HCT116 (cell line): ENCODE results near the gene BCL11A. TPM values are rescaled to one million over a fixed set of nuclear protein-coding genes. Genes with fewer than 3 reads are reported as not detected.

Experiments used
- ATAC-seq: fragments of 200-7000 bp; cut with Tn5 transposase; 2 replicates; pipeline ENCODE4 v1.9.1; 2020; ENCODE audit warnings: mild to moderate bottlenecking, moderate library complexity
- BruUV-seq: library from RNA; stranded (reverse); fragments of 400-500 nt; replicated peaks from 2 replicates; lab custom pipeline; 2021; lab: Mats Ljungman, UMichigan
- CTCF ChIA-PET: fragments of 300-600 bp; sonication (Branson Sonifier 250); formaldehyde crosslinking; loops from one replicate; lab custom pipeline; 2021; ENCODE audit warnings: antibody characterized with exemption; lab: Charles Lee
- POLR2A ChIA-PET: fragments of 300-600, 350-600 bp; sonication (Branson Sonifier 250); formaldehyde crosslinking; loops from one replicate; lab custom pipeline; 2021; ENCODE audit warnings: antibody characterized with exemption; lab: Charles Lee
- RAD21 ChIA-PET, 2 experiments: fragments of 300-600 bp; sonication (Branson Sonifier 250); formaldehyde crosslinking; loops; one replicate each; lab custom pipeline; 2023; ENCODE audit warnings: low total read pairs in 2 of 2; ENCODE audit not compliant: uncharacterized antibody in 2 of 2, unreplicated experiment in 2 of 2, low non-redundant PET in 1 of 2; lab: Charles Lee
- DNase-seq: peaks from one replicate; pipeline ENCODE4 v3.0.0-alpha.2; 2010; ENCODE audit warnings: low read depth, low spot score
- H2AFZ ChIP-seq: fragments of 200-600 bp; shearing (Covaris generic), sonication (generic); 2 replicates; pipeline ENCODE4 v1.6.1; 2017; ENCODE audit warnings: low read depth, mixed run types, mixed read lengths, antibody characterized with exemption, low read length; ENCODE audit not compliant: poor library complexity, severe bottlenecking
- H3K27ac ChIP-seq: 2 replicates; pipeline ENCODE4 v1.5.1; 2012; ENCODE audit warnings: low read depth, low read length
- H3K27me3 ChIP-seq: fragments of 200-600 bp; sonication (generic); 2 replicates; pipeline ENCODE4 v1.6.1; 2016; ENCODE audit warnings: mixed run types, low read length, mixed read lengths; ENCODE audit not compliant: insufficient read depth
- H3K36me3 ChIP-seq, 2 experiments: fragments of 200-500 bp in 1 of 2; fragments of 200-600 bp in 1 of 2; sonication (Bioruptor generic) in 1 of 2; sonication (generic) in 1 of 2; 2 replicates each; pipeline versions ENCODE4 v1.5.1 to v1.6.1; 2014 to 2016; ENCODE audit warnings: low read length in 2 of 2, inconsistent platforms in 1 of 2, mixed read lengths in 1 of 2, mixed run types in 1 of 2; ENCODE audit not compliant: insufficient read depth in 2 of 2, control insufficient read depth in 1 of 2
- H3K4me1 ChIP-seq, 2 experiments: fragments of 200-600 bp in 1 of 2; sonication (generic) in 1 of 2; 2 replicates each; pipeline versions ENCODE4 v1.5.1 to v1.6.1; 2012 to 2017; ENCODE audit warnings: low read length in 2 of 2, inconsistent platforms in 1 of 2, mild to moderate bottlenecking in 1 of 2, mixed read lengths in 1 of 2, mixed run types in 1 of 2, moderate library complexity in 1 of 2; ENCODE audit not compliant: insufficient read depth in 2 of 2, control insufficient read depth in 1 of 2
- H3K4me2 ChIP-seq: fragments of 200-600 bp; sonication (generic); 2 replicates; pipeline ENCODE4 v1.6.1; 2017; ENCODE audit warnings: mixed run types, low read length, mixed read lengths
- H3K4me3 ChIP-seq, 2 experiments: fragments of 200-600 bp in 1 of 2; sonication (generic) in 1 of 2; replicated peaks in 1 of 2; 2 replicates each; pipeline ENCODE4 v1.5.1; 2011 to 2016; ENCODE audit warnings: low read length in 2 of 2, control low read depth in 1 of 2, low read depth in 1 of 2, mild to moderate bottlenecking in 1 of 2, mixed read lengths in 1 of 2, mixed run types in 1 of 2
- H3K79me2 ChIP-seq: fragments of 200-600 bp; sonication (generic); 2 replicates; pipeline ENCODE4 v1.6.1; 2017; ENCODE audit warnings: mild to moderate bottlenecking, mixed run types, low read length, moderate library complexity, mixed read lengths; ENCODE audit not compliant: insufficient read depth
- H3K9ac ChIP-seq: fragments of 200-600 bp; sonication (generic); 2 replicates; pipeline ENCODE4 v1.6.1; 2016; ENCODE audit warnings: low read length, mixed read lengths
- H3K9me2 ChIP-seq: fragments of 200-600 bp; sonication (generic), shearing (Covaris generic); 2 replicates; pipeline ENCODE4 v1.6.1; 2017; ENCODE audit warnings: mixed run types, mild to moderate bottlenecking, moderate library complexity; ENCODE audit not compliant: insufficient read depth
- H3K9me3 ChIP-seq, 2 experiments: fragments of 200-500 bp in 1 of 2; fragments of 200-600 bp in 1 of 2; sonication (Bioruptor generic) in 1 of 2; sonication (generic) in 1 of 2; 2 replicates each; pipeline ENCODE4 v1.6.1; 2014 to 2017; ENCODE audit warnings: low read length in 2 of 2, mixed read lengths in 2 of 2, inconsistent platforms in 1 of 2, low read depth in 1 of 2, mild to moderate bottlenecking in 1 of 2, mixed run types in 1 of 2, moderate library complexity in 1 of 2; ENCODE audit not compliant: control insufficient read depth in 1 of 2, insufficient read depth in 1 of 2
- H4K20me1 ChIP-seq: fragments of 200-600 bp; sonication (generic), shearing (Covaris generic); 2 replicates; pipeline ENCODE4 v1.6.1; 2017; ENCODE audit warnings: mixed run types, mild to moderate bottlenecking, moderate library complexity; ENCODE audit not compliant: insufficient read depth
- CBX3 ChIP-seq: IDR thresholded peaks from 2 replicates; pipeline ENCODE4 v1.6.1; 2012; ENCODE audit warnings: low read depth
- CEBPB ChIP-seq: IDR thresholded peaks from 2 replicates; pipeline ENCODE4 v1.6.1; 2012; ENCODE audit warnings: low read depth
- EGR1 ChIP-seq: IDR thresholded peaks from 2 replicates; pipeline ENCODE4 v1.6.1; 2012; ENCODE audit warnings: low read depth
- ELF1 ChIP-seq: IDR thresholded peaks from 2 replicates; pipeline ENCODE4 v1.6.1; 2012; ENCODE audit warnings: low read depth, borderline replicate concordance
- EZH2 ChIP-seq: fragments of 200-600 bp; sonication (generic); IDR thresholded peaks from 2 replicates; pipeline ENCODE4 v1.6.1; 2017; ENCODE audit warnings: antibody characterized with exemption, mixed run types
- EZH2phosphoT487 ChIP-seq: fragments of 200-600 bp; IDR thresholded peaks from 2 replicates; pipeline ENCODE4 v1.6.1; 2018; ENCODE audit warnings: antibody characterized with exemption, borderline replicate concordance
- JUND ChIP-seq: IDR thresholded peaks from 2 replicates; pipeline ENCODE4 v1.6.1; 2012
- POLR2A ChIP-seq: IDR thresholded peaks from 2 replicates; pipeline ENCODE4 v1.7.0; 2011; ENCODE audit warnings: borderline replicate concordance; ENCODE audit not compliant: insufficient read depth, insufficient read length; ENCODE audit errors: extremely low read depth
- POLR2AphosphoS5 ChIP-seq: IDR thresholded peaks from 2 replicates; pipeline ENCODE4 v1.6.1; 2011; ENCODE audit warnings: mild to moderate bottlenecking, low read depth, low read length, moderate library complexity
- SIN3A ChIP-seq: IDR thresholded peaks from 2 replicates; pipeline ENCODE4 v1.6.1; 2012; ENCODE audit warnings: low read depth
- SP1 ChIP-seq: IDR thresholded peaks from 2 replicates; pipeline ENCODE4 v1.6.1; 2012; ENCODE audit warnings: low read depth
- TCF7L2 ChIP-seq: IDR thresholded peaks from 2 replicates; pipeline ENCODE4 v1.7.0; 2011; ENCODE audit warnings: borderline replicate concordance, inconsistent platforms; ENCODE audit not compliant: insufficient read depth, insufficient read length; ENCODE audit errors: extremely low read depth
- YY1 ChIP-seq: IDR thresholded peaks from 2 replicates; pipeline ENCODE4 v1.6.1; 2011; ENCODE audit warnings: low read length, low read depth, moderate library complexity, mild to moderate bottlenecking; ENCODE audit not compliant: insufficient replicate concordance; ENCODE audit errors: extremely low read depth
- ZFX ChIP-seq: fragments of 450-650 bp; IDR thresholded peaks from 2 replicates; pipeline ENCODE4 v1.6.1; 2017
- ZNF274 ChIP-seq: fragments of 200-500 bp; sonication (Bioruptor generic); IDR thresholded peaks from 2 replicates; pipeline ENCODE4 v1.6.1; 2014; ENCODE audit warnings: mild to moderate bottlenecking, low read depth, low read length, inconsistent platforms
- intact Hi-C: fragments of 100-400 bp; cut with micrococcal nuclease; formaldehyde crosslinking; loops from 2 replicates; pipeline ENCODE4 v1.10.0; 2022
- total RNA-seq: library from RNA; stranded (reverse); gene quantifications from one replicate; pipeline ENCODE4 v1.2.1, GENCODE V29; 2021; ENCODE audit not compliant: unreplicated experiment
- TF ChIP-seq, protein P1 (sequence below): IDR thresholded peaks from 2 replicates; pipeline ENCODE4 v1.6.1; 2012
- TF ChIP-seq, protein P2 (sequence below), 3 experiments: fragments of 200-600 bp in 1 of 3; sonication (generic) in 1 of 3; IDR thresholded peaks in 2 of 3; conservative IDR thresholded peaks in 1 of 3; 2 replicates each; pipeline ENCODE4 v1.5.1; 2012 to 2017; ENCODE audit warnings: low read depth in 2 of 3, low read length in 2 of 3, antibody characterized with exemption in 1 of 3, borderline replicate concordance in 1 of 3, control low read depth in 1 of 3, mild to moderate bottlenecking in 1 of 3, mixed read lengths in 1 of 3, mixed run types in 1 of 3, moderate library complexity in 1 of 3; ENCODE audit not compliant: insufficient read depth in 1 of 3
- TF ChIP-seq, protein P3 (sequence below): IDR thresholded peaks from 2 replicates; pipeline ENCODE4 v1.6.1; 2011; ENCODE audit warnings: mild to moderate bottlenecking, low read length, moderate library complexity; ENCODE audit not compliant: insufficient replicate concordance; ENCODE audit errors: extremely low read depth

The BCL11A gene
- total RNA-seq, 1 experiment from 2014 or later = 0.71 TPM

DNA sequence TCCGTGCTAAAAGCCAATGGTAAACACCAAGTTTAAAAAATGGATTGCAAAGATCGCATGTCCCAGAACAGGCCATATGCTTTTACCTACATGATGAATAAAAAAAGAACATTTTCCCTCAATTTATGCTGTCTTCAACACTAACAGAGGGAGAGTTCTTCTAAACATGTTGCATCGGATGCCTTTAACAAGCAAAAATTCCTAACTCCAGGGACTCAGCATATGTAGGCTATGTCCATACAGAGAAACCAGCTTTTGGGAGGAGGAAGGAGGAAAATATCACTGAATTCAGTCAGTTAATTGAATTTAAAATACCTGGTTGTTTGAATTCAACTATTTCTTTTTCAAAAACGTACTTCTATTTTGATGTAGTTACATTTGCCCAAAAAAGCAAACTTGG lies 28.6 kb downstream of the BCL11A start:
- H3K79me2 ChIP-seq = no peaks in the 10 kb centered on the region
- CTCF ChIA-PET = no interaction called here

DNA sequence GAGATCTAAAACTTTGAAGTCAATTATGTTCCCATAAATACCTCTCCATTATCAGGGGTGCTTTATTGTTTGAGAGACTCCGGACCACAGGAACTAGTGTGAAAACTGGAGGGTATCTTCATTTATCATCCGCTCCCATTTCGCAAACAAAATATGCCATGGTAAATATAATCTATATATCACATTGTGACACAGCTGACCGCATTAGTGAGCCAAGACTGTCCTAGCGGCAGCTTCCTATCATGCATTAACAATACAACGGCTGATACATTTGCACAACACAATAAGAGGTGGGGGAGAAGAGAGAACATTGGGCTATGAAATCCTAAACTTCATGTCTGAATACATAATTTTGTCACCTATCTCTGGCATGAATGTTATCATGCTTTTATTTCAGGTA lies 29.5 kb downstream of the BCL11A start:
- Histone ChIP-seq H3K27me3 (peaks cover 25% of the 10 kb centered on the region), H3K9ac (no peak overlapping the region), H3K4me3 (no peak overlapping the region), H4K20me1 (no peaks in the 10 kb centered on the region), H3K4me1 (no peaks in the 10 kb centered on the region), H3K79me2 (no peaks in the 10 kb centered on the region), H3K9me3 (no peaks in the 10 kb centered on the region), H2AFZ (no peak overlapping the region), H3K36me3 (no peaks in the 10 kb centered on the region), H3K9me2 (no peaks in the 10 kb centered on the region), H3K4me2 (no peak overlapping the region), H3K27ac (no peak overlapping the region)
- DNase-seq = no peak
- ChIA-PET RAD21 (interaction anchor here in 1 of 2 experiments (0.7 kb wide), 1 partner anchor 25 kb away, joined by 3 read pairs; no protein-coding TSS in a partner anchor), POLR2A (no interaction called here), CTCF (no interaction called here)
- intact Hi-C loops = no loop called here
- ATAC-seq = no peak
- BruUV-seq = no TSS peak
- TF ChIP-seq CBX3 (no peak), ELF1 (no peak), POLR2AphosphoS5 (no peak), EZH2phosphoT487 (no peak), EGR1 (no peak), SIN3A (no peak), ZFX (no peak), POLR2A (no peak), TCF7L2 (no peak)
- TF ChIP-seq, protein P1, sequence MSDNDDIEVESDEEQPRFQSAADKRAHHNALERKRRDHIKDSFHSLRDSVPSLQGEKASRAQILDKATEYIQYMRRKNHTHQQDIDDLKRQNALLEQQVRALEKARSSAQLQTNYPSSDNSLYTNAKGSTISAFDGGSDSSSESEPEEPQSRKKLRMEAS = no peak
- TF ChIP-seq, protein P2, sequence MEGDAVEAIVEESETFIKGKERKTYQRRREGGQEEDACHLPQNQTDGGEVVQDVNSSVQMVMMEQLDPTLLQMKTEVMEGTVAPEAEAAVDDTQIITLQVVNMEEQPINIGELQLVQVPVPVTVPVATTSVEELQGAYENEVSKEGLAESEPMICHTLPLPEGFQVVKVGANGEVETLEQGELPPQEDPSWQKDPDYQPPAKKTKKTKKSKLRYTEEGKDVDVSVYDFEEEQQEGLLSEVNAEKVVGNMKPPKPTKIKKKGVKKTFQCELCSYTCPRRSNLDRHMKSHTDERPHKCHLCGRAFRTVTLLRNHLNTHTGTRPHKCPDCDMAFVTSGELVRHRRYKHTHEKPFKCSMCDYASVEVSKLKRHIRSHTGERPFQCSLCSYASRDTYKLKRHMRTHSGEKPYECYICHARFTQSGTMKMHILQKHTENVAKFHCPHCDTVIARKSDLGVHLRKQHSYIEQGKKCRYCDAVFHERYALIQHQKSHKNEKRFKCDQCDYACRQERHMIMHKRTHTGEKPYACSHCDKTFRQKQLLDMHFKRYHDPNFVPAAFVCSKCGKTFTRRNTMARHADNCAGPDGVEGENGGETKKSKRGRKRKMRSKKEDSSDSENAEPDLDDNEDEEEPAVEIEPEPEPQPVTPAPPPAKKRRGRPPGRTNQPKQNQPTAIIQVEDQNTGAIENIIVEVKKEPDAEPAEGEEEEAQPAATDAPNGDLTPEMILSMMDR (IDR thresholded peaks at IDR 0.05 in 2 of 3, conservative IDR thresholded peaks at IDR 0.05 in 1 of 3; ENCODE audit: borderline replicate concordance in 1 of 3, insufficient read depth in 1 of 3, low read depth in 2 of 3, low read length in 2 of 3) = no peak

More for the DNA sequence above, 28.6 kb downstream of the BCL11A start:
- ATAC-seq (no peak), DNase-seq (no peak)
- intact Hi-C loops = no loop called here
- no peak overlapping the region for H3K4me2 ChIP-seq
- no peak overlapping the region for H3K27ac ChIP-seq
- no TSS peak for BruUV-seq
- H3K27me3 ChIP-seq = peaks cover 31% of the 10 kb centered on the region
- no peak overlapping the region for H3K9ac ChIP-seq
- ChIA-PET RAD21 (no interaction called here), POLR2A (no interaction called here)
- H2AFZ ChIP-seq = no peak overlapping the region
- H3K36me3 ChIP-seq = no peaks in the 10 kb centered on the region
- no peaks in the 10 kb centered on the region for H3K9me3 ChIP-seq
- H3K4me3 ChIP-seq = no peak overlapping the region
- H3K9me2 ChIP-seq = no peaks in the 10 kb centered on the region
- no peaks in the 10 kb centered on the region for H3K4me1 ChIP-seq
- TF ChIP-seq TCF7L2 (no peak), YY1 (no peak), JUND (no peak), SIN3A (no peak), ZNF274 (no peak), CEBPB (no peak), CBX3 (no peak), ELF1 (no peak), POLR2AphosphoS5 (no peak), SP1 (no peak), EZH2 (no peak), ZFX (no peak)
- TF ChIP-seq, protein P3, sequence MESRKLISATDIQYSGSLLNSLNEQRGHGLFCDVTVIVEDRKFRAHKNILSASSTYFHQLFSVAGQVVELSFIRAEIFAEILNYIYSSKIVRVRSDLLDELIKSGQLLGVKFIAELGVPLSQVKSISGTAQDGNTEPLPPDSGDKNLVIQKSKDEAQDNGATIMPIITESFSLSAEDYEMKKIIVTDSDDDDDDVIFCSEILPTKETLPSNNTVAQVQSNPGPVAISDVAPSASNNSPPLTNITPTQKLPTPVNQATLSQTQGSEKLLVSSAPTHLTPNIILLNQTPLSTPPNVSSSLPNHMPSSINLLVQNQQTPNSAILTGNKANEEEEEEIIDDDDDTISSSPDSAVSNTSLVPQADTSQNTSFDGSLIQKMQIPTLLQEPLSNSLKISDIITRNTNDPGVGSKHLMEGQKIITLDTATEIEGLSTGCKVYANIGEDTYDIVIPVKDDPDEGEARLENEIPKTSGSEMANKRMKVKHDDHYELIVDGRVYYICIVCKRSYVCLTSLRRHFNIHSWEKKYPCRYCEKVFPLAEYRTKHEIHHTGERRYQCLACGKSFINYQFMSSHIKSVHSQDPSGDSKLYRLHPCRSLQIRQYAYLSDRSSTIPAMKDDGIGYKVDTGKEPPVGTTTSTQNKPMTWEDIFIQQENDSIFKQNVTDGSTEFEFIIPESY = no peak
- no peaks in the 10 kb centered on the region for H4K20me1 ChIP-seq
